ENCODE data around the gene RIPK3. TPM values are rescaled to one million over a fixed set of nuclear protein-coding genes. Genes with fewer than 3 reads are reported as not detected.

The RIPK3 gene
- total RNA-seq, 1 donor from 2014 or later, result 0.95 TPM

- H2AFZ ChIP-seq (ENCODE audit: low read depth, low read length), result no peak overlapping the region
- no peak for FAIRE-seq
- H3K9ac ChIP-seq (ENCODE audit: low read length), result no peak overlapping the region
- H3K9me3 Mint-ChIP-seq (ENCODE audit: unreplicated experiment), result peaks cover 2% of the 10 kb centered on the region
- H4K20me1 ChIP-seq (ENCODE audit: insufficient read depth, low read length), result peaks cover 38% of the 10 kb centered on the region
- no peak for DNase-seq (ENCODE audit: low read depth)
- no peak overlapping the region for H3K4me3 ChIP-seq (ENCODE audit: insufficient read depth, low read depth, low read length)
- H3K27me3 ChIP-seq (ENCODE audit: insufficient read depth, low read length), result peaks cover 14% of the 10 kb centered on the region
- H3K27ac Mint-ChIP-seq (ENCODE audit: unreplicated experiment), result no peak overlapping the region
- H3K27me3 Mint-ChIP-seq (ENCODE audit: low read depth, unreplicated experiment), result peaks cover 9% of the 10 kb centered on the region
- TF ChIP-seq CTCF (IDR thresholded peaks at IDR 0.05; ENCODE audit: insufficient read depth, low read depth, low read length) (no peak), EZH2 (IDR thresholded peaks at IDR 0.05; ENCODE audit: insufficient read depth, low read length) (no peak)
- no peaks in the 10 kb centered on the region for H3K79me2 ChIP-seq (ENCODE audit: insufficient read depth, low read length)
- peaks cover 7% of the 10 kb centered on the region for H3K36me3 Mint-ChIP-seq (ENCODE audit: low read depth, unreplicated experiment)
- no peak overlapping the region for H3K4me3 Mint-ChIP-seq (ENCODE audit: unreplicated experiment)
- no peaks in the 10 kb centered on the region for H3K36me3 ChIP-seq (ENCODE audit: insufficient read depth, low read length)
- H3K9me3 ChIP-seq (ENCODE audit: insufficient read depth, low read depth, low read length), result no peaks in the 10 kb centered on the region
- no peak overlapping the region for H3K27ac ChIP-seq (ENCODE audit: low read depth, low read length)
- no peak overlapping the region for H3K4me2 ChIP-seq (ENCODE audit: low read length)
- H3K4me1 Mint-ChIP-seq (ENCODE audit: low read depth, unreplicated experiment), result peaks cover 12% of the 10 kb centered on the region
- peaks cover 25% of the 10 kb centered on the region for H3K4me1 ChIP-seq (ENCODE audit: insufficient read depth, low read length)
These were observed 26.9 kb downstream of the RIPK3 start for GRCh38 chr14:24312736-24313507.

- FAIRE-seq (no peak), DNase-seq (ENCODE audit: low read depth) (no peak)
- Mint-ChIP-seq H3K4me3 (ENCODE audit: unreplicated experiment) (no peak overlapping the region), H3K4me1 (ENCODE audit: low read depth, unreplicated experiment) (peaks cover 8% of the 10 kb centered on the region), H3K27ac (ENCODE audit: unreplicated experiment) (no peak overlapping the region), H3K9me3 (ENCODE audit: unreplicated experiment) (peaks cover 2% of the 10 kb centered on the region), H3K27me3 (ENCODE audit: low read depth, unreplicated experiment) (peaks cover 6% of the 10 kb centered on the region), H3K36me3 (ENCODE audit: low read depth, unreplicated experiment) (peaks cover 8% of the 10 kb centered on the region)
- peaks cover 47% of the 10 kb centered on the region for H4K20me1 ChIP-seq (ENCODE audit: insufficient read depth, low read length)
- no peak overlapping the region for H2AFZ ChIP-seq (ENCODE audit: low read depth, low read length)
- H3K9me3 ChIP-seq (ENCODE audit: insufficient read depth, low read depth, low read length), result no peaks in the 10 kb centered on the region
- H3K4me2 ChIP-seq (ENCODE audit: low read length), result no peak overlapping the region
- peaks cover 14% of the 10 kb centered on the region for H3K27me3 ChIP-seq (ENCODE audit: insufficient read depth, low read length)
- no peak overlapping the region for H3K27ac ChIP-seq (ENCODE audit: low read depth, low read length)
- peaks cover 1% of the 10 kb centered on the region for H3K36me3 ChIP-seq (ENCODE audit: insufficient read depth, low read length)
- H3K4me1 ChIP-seq (ENCODE audit: insufficient read depth, low read length), result peaks cover 23% of the 10 kb centered on the region
- no peak overlapping the region for H3K9ac ChIP-seq (ENCODE audit: low read length)
- TF ChIP-seq EZH2 (IDR thresholded peaks at IDR 0.05; ENCODE audit: insufficient read depth, low read length), result no peak
- no peak for TF ChIP-seq CTCF (IDR thresholded peaks at IDR 0.05; ENCODE audit: insufficient read depth, low read depth, low read length)
- no peak overlapping the region for H3K4me3 ChIP-seq (ENCODE audit: insufficient read depth, low read depth, low read length)
- H3K79me2 ChIP-seq (ENCODE audit: insufficient read depth, low read length), result no peaks in the 10 kb centered on the region
These were observed 27.8 kb downstream of the RIPK3 start for GRCh38 chr14:24311837-24312615.

All from astrocyte (in vitro differentiated cells and primary cell).